HepG2 (cell line): ENCODE results near the gene TRIM7. TPM values are rescaled to one million over a fixed set of nuclear protein-coding genes. Genes with fewer than 3 reads are reported as not detected.
"Not testable (repeated sequence)": the region's sequence is repeated elsewhere in the genome, so short reads cannot be mapped to it uniquely, and the experiment has no call there.

Experiments used
- ATAC-seq: fragments of 200-7000 bp; cut with Tn5 transposase; 3 replicates; pipeline ENCODE4 v1.9.1; 2020; ENCODE audit warnings: mild to moderate bottlenecking, moderate library complexity
- BruUV-seq: library from RNA; stranded (reverse); fragments of 400-500 nt; replicated peaks from 2 replicates; lab custom pipeline; 2021; lab: Mats Ljungman, UMichigan
- CTCF ChIA-PET: fragments of 300-600 bp; formaldehyde crosslinking; extraction: SDS; loops from one replicate; lab custom pipeline; 2021; ENCODE audit warnings: low total read pairs, inconsistent platforms, low intra/inter-chr PET ratio; lab: Yijun Ruan, JAX
- POLR2A ChIA-PET: fragments of 350-600 bp; sonication (Branson Sonifier 250); formaldehyde crosslinking; loops from one replicate; lab custom pipeline; 2020; ENCODE audit warnings: antibody characterized with exemption, inconsistent platforms; lab: Yijun Ruan, JAX
- DNase-seq: peaks from one replicate; pipeline ENCODE4 v3.0.0-alpha.2; 2015; ENCODE audit warnings: low spot score
- FAIRE-seq: peaks from 3 replicates; lab custom pipeline; 2011; peaks lifted over from hg19 to GRCh38; lab: Jason Lieb, UNC
- H2AFZ ChIP-seq: one replicate; pipeline ENCODE4 v1.6.1; 2011; ENCODE audit warnings: low read length, inconsistent platforms
- H3K27ac ChIP-seq: fragments of 300-600 bp; 3 replicates; pipeline ENCODE4 v1.8.0; 2011; ENCODE audit warnings: mixed run types, mild to moderate bottlenecking, mixed read lengths, low read length, inconsistent platforms; ENCODE audit not compliant: insufficient read depth; ENCODE audit errors: extremely low read length
- H3K27me3 ChIP-seq, 2 experiments: fragments of 200-600 bp in 1 of 2; 2 replicates in 1 of 2; 3 replicates in 1 of 2; pipeline versions ENCODE4 v1.6.0 to v1.8.0; 2011; ENCODE audit warnings: low read length in 2 of 2, mild to moderate bottlenecking in 2 of 2, moderate library complexity in 2 of 2, inconsistent platforms in 1 of 2; ENCODE audit not compliant: insufficient read depth in 2 of 2, control insufficient read depth in 1 of 2
- H3K36me3 ChIP-seq, 2 experiments: fragments of 200-600 bp in 1 of 2; replicated peaks in 1 of 2; 2 replicates in 1 of 2; 3 replicates in 1 of 2; pipeline versions ENCODE4 v1.5.1 to v1.8.0; 2011; ENCODE audit warnings: low read length in 2 of 2, inconsistent platforms in 1 of 2; ENCODE audit not compliant: insufficient read depth in 2 of 2, control insufficient read depth in 1 of 2
- H3K4me1 ChIP-seq: 2 replicates; pipeline ENCODE4 v1.5.1; 2012; ENCODE audit warnings: low read length, inconsistent platforms; ENCODE audit not compliant: insufficient read depth
- H3K4me2 ChIP-seq: 2 replicates; pipeline ENCODE4 v1.6.0; 2011; ENCODE audit warnings: low read depth, low read length, inconsistent platforms
- H3K4me3 ChIP-seq, 3 experiments: fragments of 200-600 bp in 1 of 3; sonication (generic), shearing (Covaris generic) in 1 of 3; replicated peaks in 1 of 3; 2 replicates each; pipeline ENCODE4 v1.5.1; 2011 to 2016; ENCODE audit warnings: low read length in 3 of 3, inconsistent platforms in 2 of 3, low read depth in 2 of 3, mild to moderate bottlenecking in 2 of 3, control low read depth in 1 of 3, mixed read lengths in 1 of 3; ENCODE audit not compliant: insufficient read depth in 1 of 3
- H3K79me2 ChIP-seq: one replicate; pipeline ENCODE4 v1.6.1; 2011; ENCODE audit warnings: low read length, inconsistent platforms; ENCODE audit not compliant: insufficient read depth
- H3K9ac ChIP-seq: 2 replicates; pipeline ENCODE4 v1.6.0; 2011; ENCODE audit warnings: mild to moderate bottlenecking, low read depth, low read length, inconsistent platforms; ENCODE audit not compliant: insufficient read depth
- H3K9me3 ChIP-seq: 2 replicates; pipeline ENCODE4 v1.5.1; 2012; ENCODE audit warnings: mild to moderate bottlenecking, low read length
- H4K20me1 ChIP-seq: 2 replicates; pipeline ENCODE4 v1.6.0; 2011; ENCODE audit warnings: inconsistent platforms, mild to moderate bottlenecking, low read length, moderate library complexity; ENCODE audit not compliant: insufficient read depth
- CTCF ChIP-seq: sonication (generic); formaldehyde crosslinking; IDR thresholded peaks from 2 replicates; pipeline ENCODE4 v1.5.0; 2020; ENCODE audit warnings: mild to moderate bottlenecking, missing genetic modification reagents, moderate library complexity
- HDAC6 ChIP-seq: fragments of 200-600 bp; sonication (generic); IDR thresholded peaks from 2 replicates; pipeline ENCODE4 v1.7.0; 2017; ENCODE audit warnings: mild to moderate bottlenecking, antibody characterized with exemption, low read length, low read depth
- MAFF ChIP-seq: IDR thresholded peaks from 2 replicates; pipeline ENCODE4 v1.6.1; 2011; ENCODE audit warnings: low read depth, low read length, improper control_type of control experiment
- MNT ChIP-seq: fragments of 450-650 bp; IDR thresholded peaks from 2 replicates; pipeline ENCODE4 v1.6.1; 2016
- RAD51 ChIP-seq: fragments of 450-650 bp; IDR thresholded peaks from 2 replicates; pipeline ENCODE4 v1.6.1; 2016; ENCODE audit warnings: borderline replicate concordance
- ZBTB20 ChIP-seq: sonication (generic); formaldehyde crosslinking; IDR thresholded peaks from 2 replicates; pipeline ENCODE4 v1.8.1; 2023; ENCODE audit warnings: missing genetic modification reagents, low read depth, mild to moderate bottlenecking, borderline replicate concordance
- ZBTB33 ChIP-seq: sonication (generic); formaldehyde crosslinking; IDR thresholded peaks from 2 replicates; pipeline ENCODE4 v1.4.0; 2020; ENCODE audit warnings: missing genetic modification reagents
- ZNF552 ChIP-seq: sonication (generic); formaldehyde crosslinking; IDR thresholded peaks from 2 replicates; pipeline ENCODE4 v1.9.0; 2022; ENCODE audit warnings: missing genetic modification reagents, mild to moderate bottlenecking, borderline replicate concordance
- ZNF598 ChIP-seq: sonication (generic); formaldehyde crosslinking; IDR thresholded peaks from 2 replicates; pipeline ENCODE4 v1.5.1; 2020; ENCODE audit warnings: mild to moderate bottlenecking, missing genetic modification reagents, borderline replicate concordance
- WGBS: methylation state at CpG from one replicate; pipeline ENCODE4 v1.1.6; 2017; ENCODE audit warnings: low lambda C conversion rate; 5-methylcytosine and 5-hydroxymethylcytosine counted together
- in situ Hi-C: cut with HindIII; loops from 2 replicates; pipeline ENCODE4 v1.10.0; 2017; ENCODE audit warnings: low pct_unique_long_range_greater_than_20kb; ENCODE audit not compliant: extremely low pct_ligation_motif_present
- intact Hi-C: fragments of 100-400 bp; cut with micrococcal nuclease; formaldehyde crosslinking; loops from one replicate; pipeline ENCODE4 v1.10.0; 2022; ENCODE audit not compliant: unreplicated experiment
- polyA plus RNA-seq, 8 experiments: library from polyadenylated mRNA; depleted of rRNA in 3 of 8; stranded (reverse) in 7 of 8; unstranded in 1 of 8; fragments of >200 nt; fragmentation: Illumina TruSeq in 4 of 8; extraction: Trizol in 4 of 8; gene quantifications; 2 replicates each; pipeline versions ENCODE4 v1.2.1 to v1.2.3, GENCODE V29; 2011 to 2016; ENCODE audit warnings: low read depth in 4 of 8, missing spikeins in 1 of 8, mixed read lengths in 1 of 8; ENCODE audit not compliant: insufficient read depth in 1 of 8
- total RNA-seq, 5 experiments: library from RNA; depleted of rRNA; stranded (reverse); fragments of >200 nt; fragmentation: Illumina TruSeq; extraction: Trizol; gene quantifications; 2 replicates each; pipeline ENCODE4 v1.2.3, GENCODE V29; 2016; ENCODE audit warnings: low read depth in 1 of 5

Gene TRIM7
- total and polyA plus RNA-seq, 2 of the 13 experiments (the other 11 are each of a cell fraction or from before 2014, with no cell fraction given), result 0.13 TPM; not detected in 1

- no peak for TF ChIP-seq MNT
- no peak for TF ChIP-seq MAFF
- no peak for TF ChIP-seq ZBTB20
- TF ChIP-seq RAD51, result no peak
- peak; percentile 40 for TF ChIP-seq CTCF
- no peak for TF ChIP-seq ZNF552 (CRISPR knock-in tag)
- TF ChIP-seq ZNF598, result no peak
- no peak for TF ChIP-seq HDAC6
These were observed 6.2 kb upstream of the TRIM7 start (continued) for GRCh38 chr5:181211208-181211607.

GRCh38 chr5:181210698-181211097, 5.7 kb upstream of the TRIM7 start:
- DNase-seq, H3K4me1 ChIP-seq, intact Hi-C loops, in situ Hi-C loops, H3K79me2 ChIP-seq, H2AFZ ChIP-seq, H3K4me2 ChIP-seq, POLR2A ChIA-PET, BruUV-seq, H3K9ac ChIP-seq, H3K9me3 ChIP-seq, CTCF ChIA-PET, H3K36me3 ChIP-seq, H3K4me3 ChIP-seq, H3K27me3 ChIP-seq, H3K27ac ChIP-seq, H4K20me1 ChIP-seq, FAIRE-seq, ATAC-seq: not testable (repeated sequence)
- peak; percentile 89; the same call in 1 of the 2 replicates for TF ChIP-seq ZBTB33
- 57% methylated on average over 17 of the region's 17 CpGs for WGBS
